Limb (tissue), 2 donors: ENCODE measurements around the gene ABLIM1.

Experiments used
- DNase-seq, 2 donors: peaks; one replicate each; pipeline ENCODE4 v3.0.0-alpha.2; 2016; ENCODE audit errors: extremely low spot score in 2 of 2

The ABLIM1 gene

GRCh38 chr10:114519756-114520293, 138.2 kb downstream of the ABLIM1 start:
- no peak for DNase-seq

DNA sequence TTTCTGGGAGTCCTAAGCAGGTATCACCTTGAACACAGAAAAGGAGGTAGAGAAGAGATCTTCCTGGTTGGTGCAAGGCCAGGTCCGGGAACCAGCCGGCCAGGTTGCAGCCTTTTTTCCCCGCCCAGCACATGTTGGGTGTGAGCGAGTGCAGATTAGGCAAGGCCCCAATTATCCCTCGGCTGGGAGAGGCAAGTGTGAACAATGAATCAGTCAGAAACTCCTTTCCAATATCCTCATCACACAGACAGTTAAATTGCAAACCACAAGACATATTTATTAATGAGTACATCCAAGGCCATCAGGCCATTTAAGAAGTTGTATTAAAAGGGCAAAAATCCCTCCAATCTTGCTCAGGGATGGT, 138.8 kb downstream of the ABLIM1 start:
- DNase-seq = no peak

DNA sequence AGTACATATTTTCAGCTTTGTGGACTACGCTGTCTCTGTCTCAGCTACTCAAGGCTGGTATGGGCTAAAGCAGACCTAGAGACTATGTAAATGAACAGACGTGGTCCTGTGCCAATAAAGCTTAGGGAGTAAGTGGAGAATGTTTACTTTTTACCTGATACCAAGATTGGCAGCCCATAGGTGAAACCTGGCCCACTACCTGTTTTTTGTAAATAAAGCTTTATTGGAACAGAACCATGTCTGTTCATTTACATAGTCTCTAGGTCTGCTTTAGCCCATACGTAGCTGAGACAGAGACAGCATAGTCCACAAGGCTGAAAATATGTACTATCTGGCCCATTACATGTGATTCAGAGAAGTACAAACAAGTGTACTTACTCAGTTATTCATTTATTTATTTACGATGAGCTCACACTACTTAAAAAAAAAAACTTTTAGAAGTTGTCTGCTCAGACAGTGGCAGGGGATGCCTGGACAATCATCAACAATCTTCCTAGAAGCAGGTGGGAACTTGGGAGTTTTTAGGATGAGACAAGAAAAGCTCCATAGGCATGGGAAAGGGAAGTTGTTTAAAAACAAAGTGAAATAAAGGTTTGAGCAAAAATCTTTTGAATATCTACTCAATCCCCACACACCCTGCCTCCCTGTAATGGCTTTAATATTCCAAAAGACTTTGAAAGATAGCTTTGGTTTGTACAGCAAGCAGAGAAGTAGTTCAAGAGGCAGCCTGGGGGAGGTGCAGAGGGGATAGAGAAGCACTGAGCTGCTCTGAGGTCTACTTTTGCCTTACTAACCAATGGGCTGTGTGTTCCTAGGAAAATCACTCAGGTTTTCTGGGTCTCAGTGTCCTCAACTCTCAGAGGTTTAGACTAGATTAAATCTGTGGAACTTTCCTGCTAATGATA, 139.4 kb downstream of the ABLIM1 start:
- no peak for DNase-seq

- no peak for DNase-seq
These were observed 140.5 kb downstream of the ABLIM1 start for GRCh38 chr10:114517368-114518250.

- no peak for DNase-seq
These were observed 141.7 kb downstream of the ABLIM1 start for GRCh38 chr10:114516356-114516755.

DNA sequence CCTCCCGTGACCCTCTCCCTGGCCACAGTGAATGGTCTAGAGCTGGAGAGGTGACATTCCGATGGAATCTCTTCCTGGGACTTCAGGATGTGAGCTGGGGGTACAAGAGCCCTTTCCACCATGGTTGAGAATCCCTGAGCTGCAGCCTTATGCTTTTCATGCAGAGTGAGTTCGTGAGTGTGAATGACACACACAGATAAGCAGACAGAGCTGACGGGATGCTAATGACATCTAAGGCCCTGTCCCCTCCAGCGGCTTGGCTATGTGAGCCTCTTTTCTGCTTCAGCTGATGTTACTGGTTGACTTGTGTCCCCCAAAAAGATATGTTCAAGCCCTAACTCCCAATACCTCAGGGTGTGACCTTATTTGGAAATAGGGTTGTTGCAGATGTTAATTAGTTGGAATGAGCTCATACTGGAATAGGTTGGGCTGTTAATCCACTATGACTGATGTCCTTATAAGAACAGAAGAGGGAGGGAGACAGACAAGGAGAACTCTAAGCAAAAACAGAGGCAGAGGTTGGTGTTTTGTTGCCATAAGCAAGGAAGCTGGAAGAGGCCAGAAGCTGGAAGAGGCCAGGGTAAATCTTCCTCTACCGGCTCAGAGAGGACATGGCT, 142.7 kb downstream of the ABLIM1 start:
- DNase-seq = no peak

GRCh38 chr10:114513381-114513792, 144.7 kb downstream of the ABLIM1 start:
- DNase-seq = no peak

DNA sequence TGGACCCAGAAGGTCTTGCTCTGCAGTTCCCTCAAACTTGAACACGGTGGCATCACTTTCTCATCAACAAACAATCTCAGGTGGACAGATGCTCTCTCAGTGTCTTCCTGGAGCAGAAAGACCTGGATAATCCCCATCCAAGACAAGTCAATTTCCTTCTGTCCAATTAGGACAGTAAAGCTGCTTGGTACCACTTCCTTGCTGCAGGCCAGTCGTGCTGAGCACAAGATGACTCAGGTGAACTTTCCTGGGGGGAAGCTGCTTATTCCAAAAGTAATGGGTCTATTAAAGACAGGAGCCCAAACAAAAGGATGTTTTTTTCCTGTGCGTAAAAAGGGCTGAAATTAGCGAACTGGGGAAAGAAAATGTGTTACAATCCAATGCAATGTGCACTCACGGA, 146.2 kb downstream of the ABLIM1 start:
- DNase-seq = no peak

DNA sequence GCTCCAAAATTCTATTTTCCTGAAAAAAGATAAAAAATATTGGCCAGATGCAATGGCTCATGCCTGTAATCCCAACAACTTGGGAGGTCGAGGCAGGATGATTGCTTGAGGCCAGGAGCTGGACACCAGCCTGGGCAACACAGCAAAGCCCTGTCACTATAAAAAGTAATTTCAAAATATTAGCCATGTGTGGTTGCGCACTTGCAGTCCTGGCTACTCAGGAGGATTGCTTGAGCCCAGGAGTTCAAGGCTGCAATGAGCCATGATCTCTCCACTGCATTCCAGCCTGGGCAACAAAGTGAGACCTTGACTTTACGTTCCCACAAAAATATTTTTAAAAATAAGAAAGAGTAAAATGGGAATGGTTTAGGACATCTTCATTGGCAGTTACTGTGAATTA, 149.7 kb downstream of the ABLIM1 start:
- no peak for DNase-seq

DNA sequence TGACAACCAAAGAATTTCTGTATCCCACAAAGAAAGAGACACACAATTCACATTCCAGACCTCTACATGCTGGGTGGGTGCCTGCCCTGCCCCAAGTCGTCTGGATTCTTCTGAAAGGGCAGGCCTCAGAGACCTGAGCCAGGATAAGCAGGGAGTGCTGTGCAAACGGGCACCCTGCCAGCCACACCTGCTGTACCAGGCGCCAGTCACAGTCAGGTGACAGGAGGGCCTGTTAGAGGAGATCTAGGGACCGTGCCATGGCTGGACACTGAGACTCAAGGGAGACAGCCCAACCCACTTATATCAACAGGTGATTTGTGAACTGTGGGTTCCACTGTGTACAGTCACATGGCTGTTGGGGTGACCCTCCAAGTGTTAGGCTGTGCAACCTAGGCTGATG, 150.6 kb downstream of the ABLIM1 start:
- DNase-seq = peak in 1 of 2 donors; percentile 43

DNA sequence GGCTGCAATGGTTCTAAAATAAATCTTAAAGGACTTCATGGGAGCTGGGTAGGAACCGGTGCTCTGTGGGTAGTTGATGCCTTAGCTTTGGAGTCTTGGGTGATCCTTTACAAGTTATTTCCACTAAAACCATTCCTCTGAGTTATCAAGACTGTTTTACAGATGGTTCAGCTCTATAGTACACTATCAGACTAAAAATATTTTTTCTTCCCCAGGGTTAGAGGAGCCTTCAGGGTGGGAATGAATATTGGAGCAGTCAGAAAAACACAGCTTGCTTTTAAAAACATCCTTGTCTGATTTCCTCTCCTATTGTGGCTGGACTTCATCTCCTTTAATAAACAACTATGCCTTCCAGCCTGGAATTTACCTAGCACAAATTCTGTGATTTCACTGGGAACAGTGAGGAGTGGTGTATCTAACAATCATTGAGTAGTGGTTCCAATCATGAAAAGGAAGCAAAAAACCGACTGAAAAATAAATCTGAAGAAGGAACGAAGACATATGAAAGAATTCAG, 151.1 kb downstream of the ABLIM1 start:
- no peak for DNase-seq

GRCh38 chr10:114504769-114505579, 153.1 kb downstream of the ABLIM1 start:
- peak in 1 of 2 donors; percentile 83 for DNase-seq

- no peak for DNase-seq
These were observed 156.0 kb downstream of the ABLIM1 start for GRCh38 chr10:114502074-114502473.

DNA sequence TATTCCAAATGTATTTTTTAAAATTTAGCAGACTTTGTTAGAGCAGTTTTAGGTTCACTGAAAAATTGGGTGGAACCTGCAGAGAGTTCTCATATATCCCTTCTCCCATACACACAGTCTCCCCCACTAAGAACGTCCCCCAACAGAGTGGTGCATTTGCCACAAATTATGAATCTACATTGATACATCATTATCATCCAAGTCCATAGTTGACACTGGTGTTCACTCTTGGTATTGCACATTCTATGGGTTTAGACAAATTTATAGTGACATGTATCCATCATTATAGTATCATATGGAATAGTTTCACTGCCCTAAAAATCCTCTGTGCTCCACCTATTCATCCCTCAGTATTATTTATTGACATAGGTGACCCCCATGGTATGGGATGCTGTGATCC, 156.4 kb downstream of the ABLIM1 start:
- no peak for DNase-seq

DNA sequence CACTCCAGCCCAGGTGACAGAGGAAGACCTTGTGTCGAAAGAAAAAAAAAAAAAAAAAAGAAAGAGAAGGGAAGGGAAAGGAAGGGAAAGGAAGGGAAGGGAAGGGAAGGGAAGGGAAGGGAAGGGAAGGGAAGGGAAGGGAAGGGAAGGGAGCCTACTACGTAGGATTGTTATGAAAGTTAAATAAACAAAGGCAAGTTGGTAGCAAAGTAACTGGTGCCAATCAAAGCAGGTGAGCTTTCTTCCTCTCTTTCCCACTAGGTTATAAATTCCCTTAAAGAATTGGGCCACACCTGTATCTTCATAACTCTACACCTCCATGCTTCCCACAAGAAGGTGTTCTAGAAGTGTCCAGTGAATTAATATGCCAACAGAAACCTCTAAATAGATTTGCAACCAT, 157.4 kb downstream of the ABLIM1 start:
- DNase-seq = no peak

DNA sequence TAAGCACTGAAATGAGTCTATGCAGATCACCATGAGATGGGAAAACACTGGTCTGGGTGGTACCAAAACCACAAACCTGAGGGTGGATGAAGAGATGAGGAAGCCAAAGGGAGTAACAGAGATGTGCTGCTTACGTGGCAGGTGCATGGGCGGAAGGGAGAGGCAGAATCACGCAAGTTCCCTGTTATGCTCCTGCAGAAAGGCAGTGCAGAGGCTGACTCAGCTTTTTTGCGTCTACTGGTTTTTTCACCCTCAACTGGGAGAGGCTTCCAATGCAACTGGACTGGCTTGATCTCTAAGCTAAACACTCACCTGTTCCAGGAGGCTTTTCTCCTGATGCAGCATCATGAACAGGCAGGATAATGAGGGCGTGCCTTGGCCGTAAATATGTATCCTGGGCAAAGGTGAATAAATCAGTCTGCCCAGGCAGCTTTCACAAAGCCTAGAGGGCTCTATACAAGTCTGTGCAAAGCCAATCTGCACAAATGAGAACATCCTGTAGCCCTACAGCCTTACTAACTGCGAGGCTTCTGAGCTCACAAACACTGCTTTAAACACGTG, 158.4 kb downstream of the ABLIM1 start:
- no peak for DNase-seq

GRCh38 chr10:114499116-114499515, 159.0 kb downstream of the ABLIM1 start:
- no peak for DNase-seq

- no peak for DNase-seq
These were observed 159.5 kb downstream of the ABLIM1 start for GRCh38 chr10:114498413-114499111.

- DNase-seq = no peak
These were observed 162.8 kb downstream of the ABLIM1 start for GRCh38 chr10:114495303-114495702.
